ENCODE measurements around the gene ZNF883. TPM values are rescaled to one million over a fixed set of nuclear protein-coding genes. Genes with fewer than 3 reads are reported as not detected.
"Not testable (repeated sequence)": the region's sequence is repeated elsewhere in the genome, so short reads cannot be mapped to it uniquely, and the experiment has no call there.

The ZNF883 gene
- 10 to 100 TPM in 1 of 4 donors, 1 to 10 TPM in 3; 1.3 to 13.3 (median 6.5) TPM for total RNA-seq

- peak; percentile 53 to 57 for DNase-seq
- intact Hi-C loops (cut with DNase I; ENCODE audit: low total_unique reads): no loop called here
- Histone ChIP-seq H3K36me3 (no peaks in the 10 kb centered on the region), H3K27me3 (no peaks in the 10 kb centered on the region), H3K9me3 (peaks cover 0 to 12% of the 10 kb centered on the region in 2 donors), H3K4me1 (no peaks in the 10 kb centered on the region), H3K4me3 (peak within 1 kb of the TSS; percentile 12 to 29), H3K27ac (no peak within 1 kb of the TSS)
- TF ChIP-seq POLR2A (IDR thresholded peaks at IDR 0.05): no peak
- TF ChIP-seq, protein P1, sequence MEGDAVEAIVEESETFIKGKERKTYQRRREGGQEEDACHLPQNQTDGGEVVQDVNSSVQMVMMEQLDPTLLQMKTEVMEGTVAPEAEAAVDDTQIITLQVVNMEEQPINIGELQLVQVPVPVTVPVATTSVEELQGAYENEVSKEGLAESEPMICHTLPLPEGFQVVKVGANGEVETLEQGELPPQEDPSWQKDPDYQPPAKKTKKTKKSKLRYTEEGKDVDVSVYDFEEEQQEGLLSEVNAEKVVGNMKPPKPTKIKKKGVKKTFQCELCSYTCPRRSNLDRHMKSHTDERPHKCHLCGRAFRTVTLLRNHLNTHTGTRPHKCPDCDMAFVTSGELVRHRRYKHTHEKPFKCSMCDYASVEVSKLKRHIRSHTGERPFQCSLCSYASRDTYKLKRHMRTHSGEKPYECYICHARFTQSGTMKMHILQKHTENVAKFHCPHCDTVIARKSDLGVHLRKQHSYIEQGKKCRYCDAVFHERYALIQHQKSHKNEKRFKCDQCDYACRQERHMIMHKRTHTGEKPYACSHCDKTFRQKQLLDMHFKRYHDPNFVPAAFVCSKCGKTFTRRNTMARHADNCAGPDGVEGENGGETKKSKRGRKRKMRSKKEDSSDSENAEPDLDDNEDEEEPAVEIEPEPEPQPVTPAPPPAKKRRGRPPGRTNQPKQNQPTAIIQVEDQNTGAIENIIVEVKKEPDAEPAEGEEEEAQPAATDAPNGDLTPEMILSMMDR (IDR thresholded peaks at IDR 0.05): no peak
Measured at GRCh38 chr9:113011911-113012381, at the start of gene ZNF883. Gene ZNF883 (minus strand): TSS chr9:113012192.

DNA sequence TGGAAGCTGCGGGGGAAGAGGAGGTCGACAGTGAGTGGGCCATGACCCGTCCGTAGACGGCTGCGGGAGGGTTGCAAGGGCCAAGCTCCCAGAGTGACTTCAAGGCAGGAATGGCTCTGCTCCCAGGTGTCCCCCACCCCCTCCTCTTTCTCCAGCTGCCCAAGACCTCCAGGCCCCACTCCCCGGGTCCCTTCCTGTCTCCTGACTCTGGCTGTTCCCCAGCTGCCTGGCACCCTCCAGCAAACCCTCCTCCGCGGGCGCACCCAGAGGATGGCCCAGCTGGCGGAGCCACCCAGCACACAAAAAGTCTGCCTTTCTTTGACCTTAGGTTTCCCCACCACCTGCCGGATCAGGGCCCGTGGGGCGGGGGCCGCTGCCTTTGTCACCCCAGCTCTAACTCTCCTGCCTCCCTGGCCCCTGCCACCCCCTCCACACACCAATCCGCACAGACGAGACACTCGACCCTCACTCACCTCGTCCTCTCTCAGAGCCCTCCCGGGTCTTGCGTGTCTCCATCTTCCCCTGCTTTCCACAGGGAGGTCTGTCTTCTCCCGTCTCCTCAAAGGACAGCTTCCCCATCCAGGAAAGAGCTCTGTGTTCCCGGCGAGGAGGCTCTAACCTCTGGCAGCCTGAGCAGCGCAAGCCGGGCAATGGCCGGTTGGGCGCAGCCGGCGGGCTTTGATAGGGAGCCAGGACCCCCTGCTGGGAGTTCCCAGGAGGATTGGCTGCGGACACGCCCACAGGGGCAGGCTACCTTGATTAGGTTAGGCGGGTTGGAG is 49.3 kb upstream of the ZNF883 start:
- H3K27me3 ChIP-seq; H3K4me1 ChIP-seq; H3K9me3 ChIP-seq; intact Hi-C loops (cut with DNase I; ENCODE audit: low total_unique reads); H3K4me3 ChIP-seq; H3K36me3 ChIP-seq; H3K27ac ChIP-seq: not testable (repeated sequence)
- DNase-seq: peak; percentile 16 to 29

GRCh38 chr9:113059581-113060284 is 47.7 kb upstream of the ZNF883 start:
- H3K4me3 ChIP-seq; H3K36me3 ChIP-seq; H3K4me1 ChIP-seq; H3K27me3 ChIP-seq; H3K27ac ChIP-seq; H3K9me3 ChIP-seq; intact Hi-C loops (cut with DNase I; ENCODE audit: low total_unique reads): not testable (repeated sequence)
- DNase-seq: peak; percentile 16

GRCh38 chr9:113057193-113057592 is 45.2 kb upstream of the ZNF883 start:
- no peak for DNase-seq
- Histone ChIP-seq H3K4me1 (no peaks in the 10 kb centered on the region), H3K36me3 (no peaks in the 10 kb centered on the region), H3K27me3 (peaks cover 0 to 5% of the 10 kb centered on the region in 2 donors), H3K9me3 (peaks cover 0 to 26% of the 10 kb centered on the region in 2 donors), H3K27ac (peak overlapping the region; percentile 76 to 84), H3K4me3 (peak overlapping the region; percentile 60 to 72)
- TF ChIP-seq, protein P1 (IDR thresholded peaks at IDR 0.05): no peak
- no peak for TF ChIP-seq POLR2A (IDR thresholded peaks at IDR 0.05)
- intact Hi-C loops (cut with DNase I; ENCODE audit: low total_unique reads): no loop called here

- Histone ChIP-seq H3K9me3 (peaks cover 0 to 32% of the 10 kb centered on the region in 2 donors), H3K4me1 (no peaks in the 10 kb centered on the region), H3K4me3 (peak within 1 kb of the TSS; percentile 60 to 72), H3K36me3 (no peaks in the 10 kb centered on the region), H3K27me3 (peaks cover 0 to 3% of the 10 kb centered on the region in 2 donors), H3K27ac (peak within 1 kb of the TSS; percentile 76 to 84)
- intact Hi-C loops (cut with DNase I; ENCODE audit: low total_unique reads): no loop called here
- peak; percentile 95 to 96 for DNase-seq
- TF ChIP-seq POLR2A (IDR thresholded peaks at IDR 0.05): peak in 1 of 2 donors; percentile 23
- TF ChIP-seq, protein P1 (IDR thresholded peaks at IDR 0.05): peak in 1 of 4 experiments; percentile 10
Measured at GRCh38 chr9:113056191-113057106, 44.5 kb upstream of the ZNF883 start, which contains the start of gene ZFP37. Gene ZFP37 (minus strand): TSS chr9:113056724. CDS start chr9:113056688, 36 bp downstream.

All from uterus (tissue), 4 donors.